WERI-Rb-1 (cell line): ENCODE measurements around the gene DGCR8.
A peak's percentile ranks its signal among the peaks of the same experiment; 100 is the strongest.
"Not testable (repeated sequence)": the region's sequence is repeated elsewhere in the genome, so short reads cannot be mapped to it uniquely, and the experiment has no call there.

Experiments
- DNase-seq: peaks from one replicate; pipeline ENCODE4 v3.0.0-alpha.2; 2020
- H3K27ac ChIP-seq: fragments of 250-450 bp; sonication (Bioruptor Pico); 2 replicates; pipeline ENCODE4 v1.5.1; 2020; ENCODE audit warnings: mild to moderate bottlenecking, moderate library complexity
- H3K27me3 ChIP-seq: fragments of 250-450 bp; sonication (Bioruptor Pico); 2 replicates; pipeline ENCODE4 v1.5.1; 2021; ENCODE audit warnings: mild to moderate bottlenecking, low read depth, moderate library complexity; ENCODE audit not compliant: insufficient read depth, severe bottlenecking
- H3K36me3 ChIP-seq: fragments of 250-450 bp; sonication (Bioruptor Pico); 2 replicates; pipeline ENCODE4 v1.5.1; 2020; ENCODE audit warnings: mild to moderate bottlenecking, moderate library complexity
- H3K4me3 ChIP-seq: 2 replicates; pipeline ENCODE4 v1.5.1; 2011; ENCODE audit warnings: low read depth, mild to moderate bottlenecking, control low read depth, low read length
- H3K9me3 ChIP-seq: fragments of 250-450 bp; sonication (Bioruptor Pico); 2 replicates; pipeline ENCODE4 v1.5.1; 2021; ENCODE audit warnings: mild to moderate bottlenecking, moderate library complexity; ENCODE audit not compliant: severe bottlenecking
- TF ChIP-seq, protein P1 (sequence below): IDR thresholded peaks from 2 replicates; pipeline ENCODE4 v1.5.1; 2011; ENCODE audit warnings: low read depth, mild to moderate bottlenecking, control low read depth, inconsistent platforms, low read length

DGCR8 gene

GRCh38 chr22:20063271-20064139, 16.5 kb upstream of the DGCR8 start:
- TF ChIP-seq, protein P1, sequence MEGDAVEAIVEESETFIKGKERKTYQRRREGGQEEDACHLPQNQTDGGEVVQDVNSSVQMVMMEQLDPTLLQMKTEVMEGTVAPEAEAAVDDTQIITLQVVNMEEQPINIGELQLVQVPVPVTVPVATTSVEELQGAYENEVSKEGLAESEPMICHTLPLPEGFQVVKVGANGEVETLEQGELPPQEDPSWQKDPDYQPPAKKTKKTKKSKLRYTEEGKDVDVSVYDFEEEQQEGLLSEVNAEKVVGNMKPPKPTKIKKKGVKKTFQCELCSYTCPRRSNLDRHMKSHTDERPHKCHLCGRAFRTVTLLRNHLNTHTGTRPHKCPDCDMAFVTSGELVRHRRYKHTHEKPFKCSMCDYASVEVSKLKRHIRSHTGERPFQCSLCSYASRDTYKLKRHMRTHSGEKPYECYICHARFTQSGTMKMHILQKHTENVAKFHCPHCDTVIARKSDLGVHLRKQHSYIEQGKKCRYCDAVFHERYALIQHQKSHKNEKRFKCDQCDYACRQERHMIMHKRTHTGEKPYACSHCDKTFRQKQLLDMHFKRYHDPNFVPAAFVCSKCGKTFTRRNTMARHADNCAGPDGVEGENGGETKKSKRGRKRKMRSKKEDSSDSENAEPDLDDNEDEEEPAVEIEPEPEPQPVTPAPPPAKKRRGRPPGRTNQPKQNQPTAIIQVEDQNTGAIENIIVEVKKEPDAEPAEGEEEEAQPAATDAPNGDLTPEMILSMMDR: 0 out of 2 replicates have a peak, but pooled peaks have one; percentile 4
- Histone ChIP-seq H3K4me3 (no peak overlapping the region), H3K9me3 (no peaks in the 10 kb centered on the region), H3K27ac (no peak overlapping the region), H3K36me3 (no peaks in the 10 kb centered on the region; the same call in 1 of the 2 replicates), H3K27me3 (no peaks in the 10 kb centered on the region)
- no peak for DNase-seq

GRCh38 chr22:20064140-20064480, 15.9 kb upstream of the DGCR8 start:
- Histone ChIP-seq H3K4me3 (no peak overlapping the region), H3K36me3 (no peaks in the 10 kb centered on the region; the same call in 1 of the 2 replicates), H3K9me3 (no peaks in the 10 kb centered on the region), H3K27ac (no peak overlapping the region), H3K27me3 (no peaks in the 10 kb centered on the region)
- TF ChIP-seq, protein P1: no peak
- no peak for DNase-seq

GRCh38 chr22:20064545-20065262, 15.3 kb upstream of the DGCR8 start:
- no peak for DNase-seq
- Histone ChIP-seq H3K36me3 (no peaks in the 10 kb centered on the region; the same call in 1 of the 2 replicates), H3K4me3 (no peak overlapping the region), H3K27me3 (no peaks in the 10 kb centered on the region), H3K9me3 (no peaks in the 10 kb centered on the region), H3K27ac (no peak overlapping the region)
- TF ChIP-seq, protein P1: no peak

DNA sequence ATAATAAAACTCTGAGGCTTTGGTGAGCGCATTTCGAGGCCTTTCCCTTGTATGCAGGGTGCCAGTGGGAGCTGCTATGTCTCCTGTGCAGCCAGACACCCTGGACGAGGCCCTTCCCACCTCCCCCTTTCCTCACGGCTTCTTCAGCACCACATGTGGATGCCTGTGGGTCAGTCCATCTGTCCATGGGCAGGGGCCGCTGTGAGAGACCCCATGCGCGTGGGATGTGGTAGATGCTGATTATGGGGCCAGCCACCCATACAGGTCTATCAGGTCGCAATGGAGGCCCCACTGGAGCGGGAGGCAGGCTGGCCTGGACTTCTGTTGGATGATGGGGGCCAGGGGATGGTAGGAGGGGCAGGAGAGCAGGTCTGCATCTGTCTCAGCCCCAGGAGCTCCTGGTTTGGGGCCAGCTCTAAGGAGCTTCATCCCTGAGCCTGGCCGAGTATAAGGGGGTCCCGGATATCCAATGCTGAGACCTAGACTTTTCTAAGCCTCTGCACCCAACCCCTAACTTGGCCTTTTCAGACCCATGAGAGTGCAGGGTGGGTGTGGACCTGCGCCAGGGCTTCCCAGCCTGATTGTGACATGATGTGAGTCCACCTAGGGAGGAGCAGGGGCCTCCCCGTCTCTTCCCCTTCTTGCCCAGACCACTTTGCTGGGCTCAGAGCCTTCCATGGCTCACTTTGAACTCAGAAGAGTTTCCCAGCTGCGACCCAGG, 14.0 kb upstream of the DGCR8 start:
- DNase-seq: no peak
- TF ChIP-seq, protein P1: no peak
- Histone ChIP-seq H3K27me3 (no peaks in the 10 kb centered on the region), H3K9me3 (no peaks in the 10 kb centered on the region), H3K4me3 (no peak overlapping the region), H3K27ac (no peak overlapping the region), H3K36me3 (no peaks in the 10 kb centered on the region; the same call in 1 of the 2 replicates)

DNA sequence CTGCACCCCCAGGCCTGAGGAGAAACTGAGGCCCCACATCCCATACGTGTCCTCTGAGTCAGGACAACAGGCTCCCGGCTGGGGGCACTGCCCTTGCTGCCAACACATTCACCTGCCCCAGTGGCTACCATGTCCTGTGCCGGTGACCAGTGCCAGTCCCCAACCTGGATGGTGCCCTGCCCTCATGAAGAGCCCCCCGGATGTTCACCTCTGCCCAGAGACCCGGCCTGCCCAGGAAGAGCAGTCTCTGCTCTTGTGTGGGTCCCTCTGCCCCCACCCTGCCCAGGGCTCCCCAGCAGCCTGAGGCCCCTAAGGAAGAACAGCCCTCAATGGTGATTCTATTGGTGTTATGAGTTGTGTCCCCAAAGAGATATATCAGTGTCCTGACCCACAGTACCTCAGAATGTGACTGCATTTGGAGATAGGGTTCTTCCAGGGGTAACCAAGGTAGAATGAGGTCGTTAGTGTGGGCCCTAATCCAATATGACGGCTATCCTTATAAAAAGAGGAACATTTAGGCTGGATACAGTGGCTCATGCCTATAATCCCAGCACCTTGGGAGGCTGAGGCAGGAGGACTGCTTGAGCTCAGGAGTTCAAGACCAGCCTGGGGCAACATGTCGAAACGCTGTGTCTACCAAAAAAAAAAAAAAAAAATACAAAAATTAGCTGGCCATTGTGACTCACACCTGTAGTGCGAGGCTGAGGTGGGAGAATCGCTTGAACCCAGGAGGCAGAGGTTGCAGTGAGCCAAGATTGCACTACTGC, 13.2 kb upstream of the DGCR8 start:
- no peaks in the 10 kb centered on the region for H3K36me3 ChIP-seq
- no peak for DNase-seq
- TF ChIP-seq, protein P1: no peak
- H3K27me3 ChIP-seq: no peaks in the 10 kb centered on the region
- H3K27ac ChIP-seq: no peak overlapping the region
- no peaks in the 10 kb centered on the region for H3K9me3 ChIP-seq
- no peak overlapping the region for H3K4me3 ChIP-seq

DNA sequence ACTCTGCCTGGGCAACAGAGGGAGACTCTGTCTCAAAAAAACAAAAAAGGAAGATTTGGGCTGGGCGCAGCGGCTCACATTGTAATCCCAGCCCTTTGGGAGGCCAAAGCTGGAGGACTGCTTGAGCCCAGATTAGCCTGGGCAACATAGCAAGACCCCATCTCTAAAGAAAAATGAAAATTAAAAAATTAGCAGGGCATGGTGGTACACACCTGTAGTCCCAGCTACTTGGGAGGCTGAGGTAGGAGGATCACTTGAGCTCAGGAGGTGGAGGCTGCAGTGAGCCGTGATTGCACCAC, 12.7 kb upstream of the DGCR8 start:
- DNase-seq, H3K36me3 ChIP-seq, H3K27ac ChIP-seq, H3K9me3 ChIP-seq, H3K27me3 ChIP-seq, H3K4me3 ChIP-seq: not testable (repeated sequence)
